IMR-90 (cell line): Measurements from ENCODE around the gene KLF9. TPM values are rescaled to one million over a fixed set of nuclear protein-coding genes. Genes with fewer than 3 reads are reported as not detected.

Experiments used
- ATAC-seq: fragments of 200-7000 bp; cut with Tn5 transposase; 2 replicates; pipeline ENCODE4 v1.9.1; 2020; ENCODE audit warnings: low read depth, mild to moderate bottlenecking, moderate library complexity
- BruUV-seq: library from RNA; stranded (reverse); fragments of 400-500 nt; replicated peaks from 2 replicates; lab custom pipeline; 2021; lab: Mats Ljungman, UMichigan
- CTCF ChIA-PET: fragments of 300-600 bp; formaldehyde crosslinking; extraction: SDS; loops from one replicate; lab custom pipeline; 2021; ENCODE audit warnings: antibody characterized with exemption; lab: Yijun Ruan, JAX
- POLR2A ChIA-PET: fragments of 300-600 bp; sonication (Branson Sonifier 250); formaldehyde crosslinking; loops from one replicate; lab custom pipeline; 2022; ENCODE audit warnings: antibody characterized with exemption; ENCODE audit not compliant: unreplicated experiment; lab: Charles Lee
- DNase-seq: peaks from one replicate; pipeline ENCODE4 v3.0.0; 2013
- H2AFZ ChIP-seq: replicated peaks from 2 replicates; pipeline ENCODE3; 2013; ENCODE audit warnings: low read length, mild to moderate bottlenecking; ENCODE audit not compliant: poor library complexity
- H2AK5ac ChIP-seq: 2 replicates; pipeline ENCODE4 v1.6.1; 2013; ENCODE audit warnings: low read depth, low read length, inconsistent platforms
- H2AK9ac ChIP-seq: replicated peaks from 2 replicates; pipeline ENCODE3; 2013; ENCODE audit warnings: mild to moderate bottlenecking, low read depth, low read length, moderate library complexity; ENCODE audit not compliant: poor library complexity
- H2BK120ac ChIP-seq: 2 replicates; pipeline ENCODE4 v1.6.1; 2013; ENCODE audit warnings: low read depth, low read length, inconsistent platforms
- H2BK15ac ChIP-seq: 3 replicates; pipeline ENCODE4 v1.6.1; 2013; ENCODE audit warnings: low read depth, low read length, inconsistent platforms
- H2BK20ac ChIP-seq: 2 replicates; pipeline ENCODE4 v1.6.1; 2013; ENCODE audit warnings: low read depth, mild to moderate bottlenecking, inconsistent platforms, low read length, moderate library complexity
- H2BK5ac ChIP-seq: 2 replicates; pipeline ENCODE4 v1.6.1; 2013; ENCODE audit warnings: mild to moderate bottlenecking, low read depth, low read length, inconsistent platforms; ENCODE audit not compliant: poor library complexity, severe bottlenecking
- H3K14ac ChIP-seq: replicated peaks from 2 replicates; pipeline ENCODE4 v1.6.1; 2013; ENCODE audit warnings: low read depth, low read length, inconsistent platforms
- H3K18ac ChIP-seq: 2 replicates; pipeline ENCODE4 v1.6.1; 2013; ENCODE audit warnings: low read depth, low read length, control low read depth
- H3K23ac ChIP-seq: 2 replicates; pipeline ENCODE4 v1.6.1; 2013; ENCODE audit warnings: low read depth, low read length, inconsistent platforms
- H3K27ac ChIP-seq: 2 replicates; pipeline ENCODE4 v1.5.1; 2013; ENCODE audit warnings: mild to moderate bottlenecking, control low read depth, low read length; ENCODE audit not compliant: insufficient read depth
- H3K27me3 ChIP-seq: 2 replicates; pipeline ENCODE4 v1.6.1; 2013; ENCODE audit warnings: low read length; ENCODE audit not compliant: control insufficient read depth, insufficient read depth
- H3K36me3 ChIP-seq: 2 replicates; pipeline ENCODE4 v1.6.1; 2013; ENCODE audit warnings: low read length, mixed read lengths; ENCODE audit not compliant: control insufficient read depth, insufficient read depth
- H3K4ac ChIP-seq: 2 replicates; pipeline ENCODE4 v1.6.1; 2013; ENCODE audit warnings: low read depth, low read length, inconsistent platforms
- H3K4me1 ChIP-seq: 2 replicates; pipeline ENCODE4 v1.6.1; 2013; ENCODE audit warnings: low read length, mixed read lengths; ENCODE audit not compliant: control insufficient read depth, insufficient read depth
- H3K4me2 ChIP-seq: 2 replicates; pipeline ENCODE4 v1.6.1; 2013; ENCODE audit warnings: low read depth, mild to moderate bottlenecking, control low read depth, low read length, moderate library complexity
- H3K4me3 ChIP-seq: 2 replicates; pipeline ENCODE4 v1.5.1; 2013; ENCODE audit warnings: low read depth, mild to moderate bottlenecking, control low read depth, low read length, moderate library complexity; ENCODE audit not compliant: insufficient read depth
- H3K56ac ChIP-seq: 2 replicates; pipeline ENCODE4 v1.6.1; 2013; ENCODE audit warnings: low read length, inconsistent platforms; ENCODE audit not compliant: insufficient read depth; ENCODE audit errors: extremely low read depth
- H3K79me1 ChIP-seq, 2 experiments: 2 replicates each; pipeline ENCODE4 v1.6.1; 2013; ENCODE audit warnings: low read length in 2 of 2, inconsistent platforms in 1 of 2, low read depth in 1 of 2
- H3K9ac ChIP-seq: 2 replicates; pipeline ENCODE4 v1.6.1; 2013; ENCODE audit warnings: low read depth, low read length, control low read depth
- H3K9me1 ChIP-seq: 2 replicates; pipeline ENCODE4 v1.6.1; 2013; ENCODE audit warnings: low read length, inconsistent platforms; ENCODE audit not compliant: insufficient read depth
- H3K9me3 ChIP-seq: 2 replicates; pipeline ENCODE4 v1.6.1; 2013; ENCODE audit warnings: low read length; ENCODE audit not compliant: control insufficient read depth, insufficient read depth
- H4K20me1 ChIP-seq: 2 replicates; pipeline ENCODE4 v1.6.1; 2013; ENCODE audit warnings: low read length, inconsistent platforms; ENCODE audit not compliant: insufficient read depth
- H4K5ac ChIP-seq: 2 replicates; pipeline ENCODE4 v1.6.1; 2013; ENCODE audit warnings: mild to moderate bottlenecking, low read depth, low read length, control low read depth
- H4K8ac ChIP-seq, 2 experiments: 2 replicates each; pipeline ENCODE4 v1.6.1; 2013; ENCODE audit warnings: low read depth in 2 of 2, low read length in 2 of 2, control low read depth in 1 of 2, inconsistent platforms in 1 of 2
- H4K91ac ChIP-seq: 2 replicates; pipeline ENCODE4 v1.6.1; 2013; ENCODE audit warnings: low read depth, low read length, inconsistent platforms; ENCODE audit not compliant: insufficient read depth
- BHLHE40 ChIP-seq: fragments of 150-350 bp; IDR thresholded peaks from 2 replicates; pipeline ENCODE4 v1.6.1; 2016; ENCODE audit warnings: mild to moderate bottlenecking, low read depth, low read length
- CEBPB ChIP-seq: IDR thresholded peaks from 2 replicates; pipeline ENCODE4 v1.6.1; 2012; ENCODE audit warnings: low read depth, low read length, improper control_type of control experiment
- CHD1 ChIP-seq: IDR thresholded peaks from 2 replicates; pipeline ENCODE4 v1.6.1; 2012; ENCODE audit warnings: low read depth, low read length, improper control_type of control experiment
- FOS ChIP-seq: fragments of 150-350 bp; IDR thresholded peaks from 2 replicates; pipeline ENCODE4 v1.6.1; 2016; ENCODE audit warnings: low read depth, low read length
- MAFK ChIP-seq: IDR thresholded peaks from 2 replicates; pipeline ENCODE4 v1.6.1; 2012; ENCODE audit warnings: low read depth, low read length, improper control_type of control experiment
- MAZ ChIP-seq: IDR thresholded peaks from 2 replicates; pipeline ENCODE4 v1.6.1; 2012; ENCODE audit warnings: low read depth, mild to moderate bottlenecking, low read length, improper control_type of control experiment, moderate library complexity, borderline replicate concordance
- MXI1 ChIP-seq: IDR thresholded peaks from 2 replicates; pipeline ENCODE4 v1.6.1; 2012; ENCODE audit warnings: low read depth, mild to moderate bottlenecking, low read length, moderate library complexity, borderline replicate concordance
- NFE2L2 ChIP-seq: fragments of 150-350 bp; IDR thresholded peaks from 2 replicates; pipeline ENCODE4 v1.6.1; 2016; ENCODE audit warnings: low read depth, mild to moderate bottlenecking, low read length
- POLR2A ChIP-seq: IDR thresholded peaks from 2 replicates; pipeline ENCODE4 v1.6.1; 2012; ENCODE audit warnings: mild to moderate bottlenecking, low read depth, low read length
- RAD21 ChIP-seq: IDR thresholded peaks from 2 replicates; pipeline ENCODE4 v1.6.1; 2012; ENCODE audit warnings: low read length, improper control_type of control experiment
- RCOR1 ChIP-seq: IDR thresholded peaks from 2 replicates; pipeline ENCODE4 v1.6.1; 2012; ENCODE audit warnings: mild to moderate bottlenecking, low read length, improper control_type of control experiment; ENCODE audit not compliant: insufficient replicate concordance
- RFX5 ChIP-seq: IDR thresholded peaks from 2 replicates; pipeline ENCODE4 v1.8.0; 2012; ENCODE audit warnings: low read depth, mild to moderate bottlenecking, low read length, moderate library complexity
- SMC3 ChIP-seq: fragments of 150-350 bp; IDR thresholded peaks from 2 replicates; pipeline ENCODE4 v1.6.1; 2016; ENCODE audit warnings: low read depth, mild to moderate bottlenecking, antibody characterized with exemption, low read length, moderate library complexity
- WGBS, 2 experiments: methylation state at CpG; one replicate each; pipeline versions ENCODE4 v1.1.5 to v1.1.7; 2013; ENCODE audit warnings: missing lambda C conversion rate in 2 of 2; ENCODE audit not compliant: insufficient read length in 1 of 2; ENCODE audit errors: extremely low coverage in 2 of 2; 5-methylcytosine and 5-hydroxymethylcytosine counted together
- dilution Hi-C: fragments of 300-500 bp; cut with HindIII; formaldehyde crosslinking; loops from one replicate; pipeline ENCODE4 v1.14.3; 2018; ENCODE audit warnings: low sequenced_read_pairs; ENCODE audit not compliant: unreplicated experiment
- in situ Hi-C: fragments of 300-500 bp; cut with MboI; formaldehyde crosslinking; loops from 3 replicates; pipeline ENCODE4 v1.14.3; 2019; ENCODE audit warnings: low sequenced_read_pairs, inconsistent platforms, mixed read lengths
- intact Hi-C: fragments of 100-400 bp; cut with micrococcal nuclease; formaldehyde crosslinking; loops from 2 replicates; pipeline ENCODE4 v1.10.0; 2022
- polyA plus RNA-seq, 3 experiments: library from polyadenylated mRNA; depleted of rRNA; stranded (reverse); fragments of >200 nt; gene quantifications; 2 replicates each; pipeline ENCODE4 v1.2.3, GENCODE V29; 2012; ENCODE audit warnings: low replicate concordance in 1 of 3
- total RNA-seq: library from RNA; depleted of rRNA; stranded (reverse); fragments of >200 nt; gene quantifications from 2 replicates; pipeline ENCODE4 v1.2.3, GENCODE V29; 2012

Gene KLF9
- total and polyA plus RNA-seq, 2 of the 4 experiments (the other 2 are of a cell fraction) = 4.1 to 7.5 TPM

DNA sequence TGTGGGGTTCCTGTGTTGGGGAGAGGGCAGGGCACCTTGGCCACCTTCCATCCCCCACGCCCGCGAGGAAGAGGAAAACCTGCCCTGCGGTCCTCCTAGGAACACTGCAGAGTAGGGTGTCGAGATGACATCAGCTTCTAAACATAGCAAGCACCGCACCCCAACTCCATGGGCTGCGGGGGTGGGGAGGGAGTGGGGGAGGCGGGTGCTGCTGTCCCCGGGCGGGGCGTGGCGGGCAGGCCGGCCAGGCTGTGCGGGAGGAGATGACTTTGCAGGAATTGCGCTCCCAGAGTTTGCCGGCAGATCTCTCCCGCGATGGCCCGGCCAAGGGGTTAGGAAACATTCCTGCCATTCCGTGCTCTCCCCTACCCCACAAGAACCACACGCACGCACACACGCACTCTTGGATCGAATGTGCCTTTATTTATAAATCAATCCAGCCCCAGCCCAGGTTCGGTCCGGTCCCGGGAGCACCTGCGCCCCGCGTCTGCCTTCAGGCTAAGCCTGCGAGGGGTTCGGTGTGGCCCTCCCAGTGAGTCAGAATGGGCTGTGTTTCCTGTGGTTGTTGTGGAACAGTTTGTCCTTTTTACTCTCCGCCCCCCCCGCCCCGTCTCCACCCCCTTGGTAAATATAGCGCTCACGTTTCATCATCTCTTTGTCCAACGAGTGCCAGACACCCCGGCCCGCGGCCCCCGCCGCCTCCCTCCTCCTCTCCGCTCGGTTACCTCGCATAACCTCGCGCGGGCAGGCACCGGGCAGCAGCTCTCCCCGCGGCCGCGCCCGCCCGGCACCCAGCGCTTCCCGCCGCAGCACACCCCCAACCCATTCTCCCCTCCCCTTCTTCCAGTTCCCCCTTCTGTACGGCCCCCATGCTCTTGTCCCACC, 5.3 kb upstream of the KLF9 start:
- Histone ChIP-seq H3K18ac (peak overlapping the region; percentile 97), H3K27ac (peak overlapping the region; percentile 98), H2BK120ac (peak overlapping the region; percentile 95), H3K14ac (peak overlapping the region; percentile 98), H3K79me1 (peaks cover 0 to 16% of the 10 kb centered on the region in 2 experiments; a peak in 2 of 4 replicates), H3K4me3 (peak overlapping the region; percentile 58), H3K4me2 (peak overlapping the region; percentile 94), H3K56ac (peak overlapping the region; percentile 98), H2AK9ac (peak overlapping the region; percentile 90), H2AK5ac (peak overlapping the region; percentile 96), H2BK15ac (peak overlapping the region; percentile 67; the same call in 2 of the 3 replicates), H4K5ac (peak overlapping the region; percentile 94), H2BK5ac (peak overlapping the region; percentile 96), H3K9me1 (0 out of 2 replicates have a peak, but pooled peaks cover 3% of the 10 kb centered on the region), H3K4me1 (peaks cover 15% of the 10 kb centered on the region), H4K8ac (peak overlapping the region; percentile 91 to 98), H3K23ac (peak overlapping the region; percentile 94), H3K36me3 (no peaks in the 10 kb centered on the region), H3K9me3 (no peaks in the 10 kb centered on the region), H3K9ac (peak overlapping the region; percentile 96), H4K20me1 (no peaks in the 10 kb centered on the region; the same call in 1 of the 2 replicates), H3K4ac (peak overlapping the region; percentile 99), H2BK20ac (peak overlapping the region; percentile 84), H2AFZ (peak overlapping the region; percentile 93), H3K27me3 (no peaks in the 10 kb centered on the region), H4K91ac (peak overlapping the region; percentile 99)
- WGBS, 2 experiments = 0% methylated on average over 3 of the region's 60 CpGs; no CpG with 5 or more reads in 1 of the 2 experiments
- dilution Hi-C loops = no loop called here
- BruUV-seq = no TSS peak
- ChIA-PET CTCF (no interaction called here), POLR2A (interaction anchor here (0.6 to 0.8 kb wide), 6 partner anchors 82 to 474 kb away, joined by 3 to 7 read pairs (median 3); no protein-coding TSS in a partner anchor)
- DNase-seq = peak; percentile 96
- in situ Hi-C loops = loop anchor here (5.0 kb wide), 1 partner anchor 63 kb away; no protein-coding TSS in a partner anchor
- TF ChIP-seq MXI1 = peak; percentile 45; the same call in 1 of the 2 replicates
- peak; percentile 81 for TF ChIP-seq CEBPB
- TF ChIP-seq NFE2L2 = peak; percentile 89
- TF ChIP-seq SMC3 = no peak; the same call in 1 of the 2 replicates
- peak; percentile 58 for TF ChIP-seq FOS
- TF ChIP-seq RAD21 = peak; percentile 1
- TF ChIP-seq MAZ = peak; percentile 92
- peak; percentile 84 for TF ChIP-seq BHLHE40
- no peak; the same call in 1 of the 2 replicates for TF ChIP-seq CHD1
- TF ChIP-seq MAFK = peak; percentile 28; the same call in 1 of the 2 replicates
- TF ChIP-seq POLR2A = peak; percentile 95
- peak; percentile 17 for TF ChIP-seq RCOR1
- TF ChIP-seq RFX5 = no peak
- intact Hi-C loops = loop anchor here (1.0 kb wide), 2 partner anchors 65 to 182 kb away; no protein-coding TSS in a partner anchor
- peak; percentile 51 for ATAC-seq
